NCI-H1930 (cell line): Measurements from ENCODE around the gene PCDHA5.
"Not testable (repeated sequence)": the region's sequence is repeated elsewhere in the genome, so short reads cannot be mapped to it uniquely, and the experiment has no call there.

Source experiments
- DNase-seq, 2 experiments: peaks; one replicate each; lab custom pipeline; 2025; lab: John Stamatoyannopoulos, UW

Gene PCDHA5

DNA sequence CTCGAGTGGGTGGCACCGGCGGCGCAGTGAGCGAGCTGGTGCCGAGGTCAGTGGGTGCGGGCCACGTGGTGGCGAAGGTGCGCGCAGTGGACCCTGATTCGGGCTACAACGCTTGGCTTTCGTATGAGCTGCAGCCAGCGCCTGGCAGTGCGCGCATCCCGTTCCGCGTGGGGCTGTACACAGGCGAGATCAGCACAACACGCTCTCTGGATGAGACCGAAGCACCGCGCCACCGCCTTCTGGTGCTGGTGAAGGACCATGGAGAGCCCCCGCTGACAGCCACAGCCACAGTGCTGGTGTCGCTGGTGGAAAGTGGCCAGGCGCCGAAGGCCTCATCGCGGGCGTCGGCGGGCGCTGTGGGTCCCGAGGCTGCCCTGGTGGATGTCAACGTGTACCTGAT lies 2.1 kb downstream of the PCDHA5 start:
- DNase-seq = no peak

GRCh38 chr5:140827704-140828361 lies 6.4 kb downstream of the PCDHA5 start, which contains the start of gene PCDHA6:
PCDHA6 (plus strand) TSS chr5:140827960; CDS start chr5:140828092, 132 bp downstream.
- no peak for DNase-seq

GRCh38 chr5:140828362-140828737 lies 6.9 kb downstream of the PCDHA5 start:
- no peak for DNase-seq

- not testable (repeated sequence) for DNase-seq
Observed at GRCh38 chr5:140829511-140830501, 8.4 kb downstream of the PCDHA5 start.

DNA sequence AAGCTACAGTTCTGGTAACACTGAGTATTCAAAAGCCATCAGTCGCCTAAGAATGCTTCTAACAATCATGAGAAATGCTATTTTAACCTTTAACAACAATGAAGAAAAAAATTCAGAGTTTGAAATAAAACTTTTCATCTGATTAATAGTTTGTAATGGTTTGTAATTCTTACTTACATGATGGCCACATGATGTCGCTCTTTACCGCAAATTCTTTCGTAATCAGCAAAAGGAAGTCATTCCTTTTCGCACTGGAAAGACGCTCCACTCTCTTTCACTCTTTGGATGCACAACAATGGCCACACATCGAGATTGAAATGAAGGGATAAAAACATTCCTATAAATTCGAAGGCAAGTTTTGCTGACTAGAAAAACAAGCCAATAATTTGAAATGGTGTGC lies 12.6 kb downstream of the PCDHA5 start, which contains the start of gene PCDHA7:
PCDHA7 (plus strand) TSS at position 277 of the 400 bp plus-strand sequence; CDS start at position 392, 115 bp downstream.
- DNase-seq = no peak

DNA sequence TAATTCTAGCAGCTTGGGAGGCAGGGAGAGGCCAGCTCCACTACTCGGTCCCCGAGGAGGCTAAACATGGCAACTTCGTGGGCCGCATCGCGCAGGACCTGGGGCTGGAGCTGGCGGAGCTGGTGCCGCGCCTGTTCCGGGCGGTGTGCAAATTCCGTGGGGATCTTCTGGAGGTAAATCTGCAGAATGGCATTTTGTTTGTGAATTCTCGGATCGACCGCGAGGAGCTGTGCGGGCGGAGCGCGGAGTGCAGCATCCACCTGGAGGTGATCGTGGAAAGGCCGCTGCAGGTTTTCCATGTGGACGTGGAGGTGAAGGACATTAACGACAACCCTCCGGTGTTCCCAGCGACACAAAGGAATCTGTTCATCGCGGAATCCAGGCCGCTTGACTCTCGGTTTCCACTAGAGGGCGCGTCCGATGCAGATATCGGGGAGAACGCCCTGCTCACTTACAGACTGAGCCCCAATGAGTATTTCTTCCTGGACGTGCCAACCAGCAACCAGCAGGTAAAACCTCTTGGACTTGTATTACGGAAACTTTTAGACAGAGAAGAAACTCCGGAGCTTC lies 13.1 kb downstream of the PCDHA5 start:
- not testable (repeated sequence) for DNase-seq

DNA sequence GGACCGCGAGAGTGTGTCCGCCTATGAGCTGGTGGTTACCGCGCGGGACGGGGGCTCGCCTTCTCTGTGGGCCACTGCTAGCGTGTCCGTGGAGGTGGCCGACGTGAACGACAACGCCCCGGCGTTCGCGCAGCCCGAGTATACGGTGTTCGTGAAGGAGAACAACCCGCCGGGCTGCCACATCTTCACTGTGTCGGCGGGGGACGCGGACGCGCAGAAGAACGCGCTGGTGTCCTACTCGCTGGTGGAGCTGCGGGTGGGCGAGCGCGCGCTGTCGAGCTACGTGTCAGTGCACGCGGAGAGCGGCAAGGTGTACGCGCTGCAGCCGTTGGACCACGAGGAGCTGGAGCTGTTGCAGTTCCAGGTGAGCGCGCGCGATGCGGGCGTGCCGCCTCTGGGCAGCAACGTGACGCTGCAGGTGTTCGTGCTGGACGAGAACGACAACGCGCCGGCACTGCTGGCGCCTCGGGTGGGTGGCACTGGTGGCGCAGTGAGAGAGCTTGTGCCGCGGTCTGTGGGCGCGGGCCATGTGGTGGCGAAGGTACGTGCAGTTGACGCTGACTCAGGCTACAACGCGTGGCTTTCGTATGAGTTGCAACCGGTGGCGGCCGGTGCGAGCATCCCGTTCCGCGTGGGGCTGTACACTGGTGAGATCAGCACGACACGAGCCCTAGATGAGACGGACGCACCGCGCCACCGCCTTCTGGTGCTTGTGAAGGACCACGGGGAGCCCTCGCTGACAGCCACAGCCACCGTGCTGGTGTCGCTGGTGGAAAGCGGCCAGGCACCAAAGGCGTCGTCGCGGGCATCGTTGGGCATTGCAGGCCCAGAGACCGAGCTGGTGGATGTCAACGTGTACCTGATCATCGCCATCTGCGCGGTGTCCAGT lies 14.5 kb downstream of the PCDHA5 start:
- DNase-seq = no peak

- DNase-seq = no peak
Observed at GRCh38 chr5:140840978-140841962, 19.9 kb downstream of the PCDHA5 start, which contains the start of gene PCDHA8. PCDHA8 (plus strand) TSS chr5:140841187; CDS start chr5:140841322, 135 bp downstream.

GRCh38 chr5:140842798-140843733 lies 21.7 kb downstream of the PCDHA5 start:
- DNase-seq = no peak

DNA sequence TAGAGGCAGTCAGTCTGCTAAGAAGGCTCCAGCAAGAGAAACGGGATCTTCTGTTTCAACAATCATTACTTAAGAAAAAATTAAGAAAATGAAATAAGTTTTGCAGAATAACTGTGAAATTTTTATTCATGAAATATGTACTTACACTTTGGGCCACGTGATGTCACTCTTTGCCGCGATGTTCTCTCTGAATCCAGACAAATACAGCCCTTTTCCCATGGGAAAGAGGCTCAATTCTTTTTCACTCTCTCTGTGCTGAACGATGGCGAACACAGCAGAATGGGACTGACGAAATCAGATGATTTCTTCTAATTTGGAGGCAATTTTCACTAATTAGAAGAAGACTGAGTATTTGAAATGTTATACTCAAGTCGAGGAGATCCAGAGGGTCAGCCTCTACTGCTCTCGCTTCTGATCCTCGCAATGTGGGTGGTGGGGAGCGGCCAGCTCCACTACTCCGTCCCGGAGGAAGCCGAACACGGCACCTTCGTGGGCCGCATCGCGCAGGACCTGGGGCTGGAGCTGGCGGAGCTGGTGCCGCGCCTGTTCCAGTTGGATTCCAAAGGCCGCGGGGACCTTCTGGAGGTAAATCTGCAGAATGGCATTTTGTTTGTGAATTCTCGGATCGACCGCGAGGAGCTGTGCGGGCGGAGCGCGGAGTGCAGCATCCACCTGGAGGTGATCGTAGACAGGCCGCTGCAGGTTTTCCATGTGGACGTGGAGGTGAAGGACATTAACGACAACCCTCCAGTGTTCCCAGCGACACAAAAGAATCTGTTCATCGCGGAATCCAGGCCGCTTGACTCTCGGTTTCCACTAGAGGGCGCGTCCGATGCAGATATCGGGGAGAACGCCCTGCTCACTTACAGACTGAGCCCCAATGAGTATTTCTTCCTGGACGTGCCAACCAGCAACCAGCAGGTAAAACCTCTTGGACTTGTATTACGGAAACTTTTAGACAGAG lies 27.0 kb downstream of the PCDHA5 start, which contains the start of gene PCDHA9:
PCDHA9 (plus strand) TSS at position 244 of the 964 bp plus-strand sequence; CDS start at position 358, 114 bp downstream.
- not testable (repeated sequence) for DNase-seq

DNA sequence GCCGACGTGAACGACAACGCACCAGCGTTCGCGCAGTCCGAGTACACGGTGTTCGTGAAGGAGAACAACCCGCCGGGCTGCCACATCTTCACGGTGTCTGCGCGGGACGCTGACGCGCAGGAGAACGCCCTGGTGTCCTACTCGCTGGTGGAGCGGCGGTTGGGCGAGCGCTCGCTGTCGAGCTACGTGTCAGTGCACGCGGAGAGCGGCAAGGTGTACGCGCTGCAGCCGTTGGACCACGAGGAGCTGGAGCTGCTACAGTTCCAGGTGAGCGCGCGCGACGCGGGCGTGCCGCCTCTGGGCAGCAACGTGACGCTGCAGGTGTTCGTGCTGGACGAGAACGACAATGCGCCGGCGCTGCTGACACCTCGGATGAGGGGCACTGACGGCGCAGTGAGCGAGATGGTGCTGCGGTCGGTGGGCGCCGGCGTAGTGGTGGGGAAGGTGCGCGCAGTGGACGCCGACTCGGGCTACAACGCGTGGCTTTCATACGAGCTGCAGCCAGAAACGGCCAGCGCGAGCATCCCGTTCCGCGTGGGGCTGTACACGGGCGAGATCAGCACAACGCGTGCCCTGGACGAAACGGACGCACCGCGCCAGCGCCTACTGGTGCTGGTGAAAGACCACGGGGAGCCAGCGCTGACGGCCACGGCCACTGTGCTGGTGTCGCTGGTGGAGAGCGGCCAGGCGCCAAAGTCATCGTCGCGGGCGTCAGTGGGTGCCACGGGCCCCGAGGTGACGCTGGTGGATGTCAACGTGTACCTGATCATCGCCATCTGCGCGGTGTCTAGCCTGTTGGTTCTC lies 28.6 kb downstream of the PCDHA5 start:
- not testable (repeated sequence) for DNase-seq

DNA sequence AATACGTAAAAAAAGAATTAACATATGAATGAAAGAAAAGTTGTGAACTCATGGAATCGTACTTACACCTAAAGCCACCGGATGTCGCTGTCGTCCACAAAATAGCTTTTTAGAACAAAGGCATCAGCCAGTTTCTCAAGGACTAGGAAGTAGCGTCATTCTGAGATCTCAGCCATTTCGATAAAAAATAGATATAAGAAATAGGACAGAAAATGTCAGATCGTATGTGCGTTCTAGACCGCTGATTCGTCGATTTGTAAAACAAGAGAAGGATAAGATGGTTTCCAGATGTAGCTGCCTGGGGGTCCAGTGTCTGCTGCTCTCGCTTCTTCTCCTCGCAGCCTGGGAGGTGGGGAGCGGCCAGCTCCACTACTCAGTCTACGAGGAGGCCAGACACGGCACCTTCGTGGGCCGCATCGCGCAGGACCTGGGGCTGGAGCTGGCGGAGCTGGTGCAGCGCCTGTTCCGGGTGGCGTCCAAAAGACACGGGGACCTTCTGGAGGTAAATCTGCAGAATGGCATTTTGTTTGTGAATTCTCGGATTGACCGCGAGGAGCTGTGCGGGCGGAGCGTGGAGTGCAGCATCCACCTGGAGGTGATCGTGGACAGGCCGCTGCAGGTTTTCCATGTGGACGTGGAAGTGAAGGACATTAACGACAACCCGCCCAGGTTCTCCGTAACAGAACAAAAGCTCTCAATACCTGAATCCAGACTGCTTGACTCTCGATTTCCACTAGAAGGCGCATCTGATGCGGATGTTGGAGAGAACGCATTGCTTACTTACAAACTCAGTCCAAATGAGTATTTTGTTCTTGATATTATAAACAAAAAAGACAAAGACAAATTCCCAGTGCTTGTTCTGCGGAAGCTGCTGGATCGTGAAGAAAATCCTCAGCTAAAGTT lies 34.6 kb downstream of the PCDHA5 start, which contains the start of gene PCDHA10:
PCDHA10 (plus strand) TSS at position 126 of the 903 bp plus-strand sequence; CDS start at position 278, 152 bp downstream.
- DNase-seq = peak; percentile 0 to 4

- no peak for DNase-seq
Observed at GRCh38 chr5:140857177-140857986, 36.0 kb downstream of the PCDHA5 start.

GRCh38 chr5:140857987-140858240 lies 36.5 kb downstream of the PCDHA5 start:
- DNase-seq = no peak
